NCI-H446 treated with DMSO at 0.1 percent for 48 hours (cell line): ENCODE results near the gene SCRN2.

Source experiments
- DNase-seq: peaks from one replicate; lab custom pipeline; 2025; lab: John Stamatoyannopoulos, UW

SCRN2 gene

GRCh38 chr17:47804461-47804860 lies 36.6 kb downstream of the SCRN2 start:
- no peak for DNase-seq

DNA sequence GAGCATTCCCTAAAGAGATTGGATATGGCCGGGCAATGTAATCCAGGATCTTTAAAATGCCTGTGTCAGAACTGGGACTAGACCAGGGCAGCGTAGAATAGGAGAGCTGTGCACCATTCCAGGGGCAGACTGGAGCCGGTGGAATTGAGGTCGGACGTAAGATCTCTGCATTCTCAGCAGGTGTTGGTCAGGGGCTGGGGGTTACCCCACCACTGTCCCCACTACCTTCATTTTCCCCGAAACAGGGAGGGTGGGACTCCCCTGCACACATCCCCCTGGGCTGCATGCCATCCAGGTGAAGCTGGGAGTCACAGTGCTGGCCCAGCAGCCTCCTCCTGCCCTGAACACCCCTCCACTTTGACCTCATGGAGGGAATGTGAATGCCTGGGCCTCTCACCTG lies 37.3 kb downstream of the SCRN2 start:
- no peak for DNase-seq

DNA sequence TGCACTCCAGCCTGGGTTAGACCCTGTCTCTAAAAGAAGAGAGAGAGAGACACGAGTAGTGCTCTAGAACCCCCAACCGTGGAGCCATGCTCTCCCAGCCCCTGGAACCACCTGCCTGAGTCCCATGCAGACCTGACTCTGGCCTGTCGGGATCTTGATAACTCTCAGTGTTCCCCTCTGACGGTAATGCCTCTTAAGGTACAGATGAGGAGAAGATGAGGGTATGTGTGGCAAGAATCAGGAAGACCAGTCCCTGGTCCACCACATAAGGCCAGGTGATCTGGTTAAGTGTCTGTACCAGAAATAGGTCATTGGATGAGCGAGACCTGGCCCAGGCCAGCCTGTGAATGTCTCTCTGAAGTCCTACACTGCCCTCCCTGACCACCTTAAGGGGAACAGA lies 37.9 kb downstream of the SCRN2 start:
- DNase-seq: no peak

DNA sequence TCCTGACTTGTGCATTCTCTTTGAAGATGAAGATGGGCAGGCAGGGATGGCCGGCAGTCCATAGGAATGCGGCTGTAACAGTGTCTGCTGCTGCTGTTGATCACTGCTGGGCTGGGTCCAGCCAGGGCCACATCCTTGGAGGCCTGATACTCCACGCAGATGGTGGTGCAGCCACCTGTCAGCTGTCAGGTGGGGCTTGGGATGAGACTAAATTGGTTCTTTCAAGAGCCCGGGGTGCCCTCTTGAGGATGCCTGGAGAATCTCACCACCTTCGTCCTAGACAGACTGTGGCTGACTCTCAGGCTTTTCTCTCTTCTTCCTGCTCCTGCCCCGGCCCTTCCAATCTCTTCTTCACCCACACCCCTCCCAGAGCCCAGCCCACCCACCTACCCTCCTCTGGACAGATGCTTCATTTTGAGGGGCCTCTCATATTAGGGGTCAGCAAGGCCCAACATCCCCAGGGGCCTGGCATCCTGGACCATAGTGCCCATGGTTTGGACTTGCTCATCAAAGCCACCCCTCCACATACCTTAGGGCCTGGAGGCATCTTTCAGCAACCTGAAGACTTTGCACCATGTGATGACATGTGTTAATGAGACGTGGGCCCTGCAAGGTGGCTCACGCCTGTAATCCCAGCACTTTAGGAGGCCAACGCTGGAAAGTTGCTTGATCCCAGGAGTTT lies 38.6 kb downstream of the SCRN2 start:
- DNase-seq: no peak

DNA sequence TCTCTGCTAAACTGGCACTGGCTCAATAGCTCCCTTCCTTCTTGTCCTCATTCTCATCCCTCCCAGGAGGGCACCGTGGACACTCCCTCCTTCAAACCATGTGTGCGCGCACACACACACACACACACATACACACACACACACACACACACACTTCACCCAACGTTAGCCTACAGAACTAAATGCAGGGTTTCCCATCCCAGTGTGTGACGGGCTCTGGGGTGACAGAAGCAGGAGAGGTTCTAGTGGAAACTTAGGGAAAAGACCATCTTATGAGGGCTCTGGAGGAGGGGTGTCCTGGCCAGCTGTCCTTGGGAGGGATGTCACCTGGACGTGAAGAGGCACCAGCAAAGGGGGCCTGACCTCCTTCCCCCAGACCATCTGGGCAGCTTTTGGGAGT lies 39.2 kb downstream of the SCRN2 start:
- no peak for DNase-seq

GRCh38 chr17:47801176-47801765 lies 39.8 kb downstream of the SCRN2 start:
- DNase-seq: no peak

- no peak for DNase-seq
Measured at GRCh38 chr17:47800686-47801085, 40.4 kb downstream of the SCRN2 start.

DNA sequence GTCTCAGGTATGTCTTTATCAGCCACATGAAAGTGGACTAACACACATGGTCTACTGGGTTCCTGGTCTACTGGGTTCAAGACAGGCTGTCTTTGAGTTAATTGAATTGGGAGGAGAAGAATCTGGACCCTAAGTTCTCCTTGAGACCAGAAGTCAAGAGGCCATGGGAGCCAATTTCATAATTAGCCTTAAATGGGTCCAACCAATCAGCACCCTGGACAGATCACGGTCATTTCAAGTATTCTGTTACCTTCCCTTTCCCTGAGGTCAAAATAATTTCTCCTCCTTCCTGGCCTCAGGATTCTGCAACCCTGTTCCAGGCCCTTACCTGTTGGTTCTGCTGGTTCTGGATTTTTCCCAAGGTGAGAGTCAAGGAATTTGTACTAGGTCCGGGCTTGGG lies 43.3 kb downstream of the SCRN2 start:
- DNase-seq: no peak

DNA sequence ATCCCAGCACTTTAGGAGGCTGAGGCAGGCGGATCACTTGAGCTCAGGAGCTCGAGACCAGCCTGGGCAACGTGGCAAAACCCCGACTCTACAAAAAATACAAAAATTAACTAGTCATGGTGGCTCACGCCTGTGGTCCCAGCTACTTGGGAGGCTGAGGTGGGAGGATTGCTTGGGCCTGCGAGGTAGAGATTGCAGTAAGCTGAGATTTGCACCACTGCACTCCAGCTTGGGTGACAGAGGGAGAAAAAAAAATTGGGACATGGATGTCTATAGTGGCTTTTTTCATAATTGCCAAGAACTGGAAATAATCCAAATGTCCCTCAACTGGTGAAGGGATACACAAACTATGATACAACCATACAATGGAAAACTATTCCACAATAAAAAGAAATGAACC lies 48.1 kb downstream of the SCRN2 start:
- no peak for DNase-seq

- no peak for DNase-seq
Measured at GRCh38 chr17:47792457-47792856, 48.6 kb downstream of the SCRN2 start.

DNA sequence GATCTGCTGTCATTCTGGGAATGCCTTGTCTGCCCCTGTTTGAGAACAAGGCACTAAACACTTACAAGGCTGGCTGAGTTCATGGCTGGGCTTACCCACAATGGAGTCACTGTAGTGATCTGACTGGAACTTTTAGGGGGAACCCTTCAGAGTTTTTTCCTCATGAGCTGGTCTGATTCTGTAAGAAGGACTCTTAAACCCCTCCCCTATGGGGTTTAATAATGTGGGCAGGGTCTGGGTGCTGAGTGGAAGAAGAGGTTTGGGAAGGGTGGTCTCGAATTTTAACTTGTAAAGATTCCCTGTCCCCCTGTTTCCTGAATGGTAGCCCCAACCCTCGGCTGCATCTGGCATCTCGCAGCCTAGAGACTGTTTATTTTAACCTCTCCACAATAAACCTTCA lies 50.0 kb downstream of the SCRN2 start:
- no peak for DNase-seq

DNA sequence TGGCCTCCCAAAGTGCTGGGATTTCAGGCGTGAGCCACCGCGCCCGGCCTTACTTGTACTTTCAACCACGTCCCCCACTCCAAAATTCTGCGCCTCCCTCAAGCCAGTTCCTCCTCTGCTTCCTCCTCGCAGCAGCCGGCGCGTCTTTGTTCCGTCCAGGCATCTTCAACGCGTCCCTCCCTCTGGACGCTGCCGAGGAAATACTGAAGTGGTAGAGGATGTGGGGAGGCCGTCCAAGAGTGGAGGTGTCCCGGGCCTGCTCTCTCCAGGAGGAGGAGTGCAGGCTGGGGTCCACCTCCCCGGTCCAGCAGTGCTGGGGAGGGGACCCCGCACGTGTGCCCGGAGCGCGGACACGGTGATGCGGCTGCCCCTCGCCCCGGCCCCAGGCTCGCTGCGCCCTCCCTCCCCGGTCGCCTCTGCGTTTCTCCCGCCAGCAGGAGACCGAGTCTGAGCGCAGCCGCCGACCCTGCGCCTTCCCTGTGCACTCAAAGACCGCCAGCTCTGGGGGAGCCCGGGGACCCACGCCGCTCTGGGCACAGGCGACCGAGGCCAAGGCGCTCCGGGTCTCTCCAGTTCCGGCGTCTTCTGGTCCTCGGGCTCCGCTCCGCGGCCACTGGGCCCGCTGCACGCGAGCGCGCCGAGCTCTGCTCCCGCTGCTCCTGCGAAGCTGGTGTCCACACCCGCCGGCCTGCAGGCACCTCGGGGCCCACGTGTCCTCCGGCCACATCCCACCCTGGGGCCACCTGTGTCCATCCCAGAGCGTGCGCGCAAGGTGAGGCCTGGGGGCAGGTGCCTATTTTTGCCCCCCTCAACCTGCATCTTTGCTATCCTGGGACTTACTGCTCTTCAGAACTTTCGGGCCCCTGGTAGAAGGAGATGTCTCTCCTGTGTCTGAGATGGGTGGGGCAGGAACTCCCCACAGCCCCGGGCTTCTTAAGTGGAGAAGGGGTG lies 51.2 kb downstream of the SCRN2 start:
- no peak for DNase-seq
